Spleen (tissue), 11 donors: ENCODE measurements around the gene MDH1. TPM values are rescaled to one million over a fixed set of nuclear protein-coding genes. Genes with fewer than 3 reads are reported as not detected.

ENCODE experiments used
- DNase-seq: peaks from one replicate; pipeline ENCODE4 v3.0.0-alpha.2; 2020
- H3K27ac ChIP-seq, 8 donors: fragments of 200-600 bp; sonication (generic) in 7 of 8; 1 replicate in 4 of 8; 2 replicates in 4 of 8; pipeline versions ENCODE4 v1.5.0 to v1.8.0; 2016 to 2021; ENCODE audit warnings: inconsistent platforms in 4 of 8, mild to moderate bottlenecking in 4 of 8, moderate library complexity in 1 of 8
- H3K27me3 ChIP-seq, 7 donors: fragments of 200-600 bp; sonication (generic) in 6 of 7; replicated peaks in 1 of 7; 1 replicate in 4 of 7; 2 replicates in 3 of 7; pipeline versions ENCODE4 v1.5.0 to v1.8.0; 2016 to 2021; ENCODE audit warnings: inconsistent platforms in 3 of 7, mild to moderate bottlenecking in 1 of 7
- H3K36me3 ChIP-seq, 6 donors: fragments of 200-600 bp; sonication (generic) in 5 of 6; 1 replicate in 4 of 6; 2 replicates in 2 of 6; pipeline versions ENCODE4 v1.5.0 to v1.8.0; 2016 to 2021; ENCODE audit warnings: inconsistent platforms in 2 of 6
- H3K4me1 ChIP-seq, 6 donors: fragments of 200-600 bp; sonication (generic) in 5 of 6; 1 replicate in 3 of 6; 2 replicates in 3 of 6; pipeline versions ENCODE4 v1.5.0 to v1.8.0; 2016 to 2021; ENCODE audit warnings: inconsistent platforms in 3 of 6
- H3K4me3 ChIP-seq, 8 donors: fragments of 200-600 bp; sonication (generic) in 7 of 8; 1 replicate in 4 of 8; 2 replicates in 4 of 8; pipeline versions ENCODE4 v1.5.0 to v1.8.0; 2016 to 2021; ENCODE audit warnings: inconsistent platforms in 4 of 8, mild to moderate bottlenecking in 4 of 8, moderate library complexity in 2 of 8
- H3K9me3 ChIP-seq, 8 donors: fragments of 200-600 bp; sonication (generic) in 7 of 8; 1 replicate in 4 of 8; 2 replicates in 4 of 8; pipeline versions ENCODE4 v1.5.0 to v1.8.0; 2016 to 2021; ENCODE audit warnings: inconsistent platforms in 4 of 8
- CTCF ChIP-seq, 11 experiments: fragments of 200-600 bp in 7 of 11; fragments of 450-650 bp in 4 of 11; sonication (generic) in 4 of 11; IDR thresholded peaks in 8 of 11; conservative IDR thresholded peaks in 3 of 11; 1 replicate in 7 of 11; 2 replicates in 4 of 11; pipeline versions ENCODE4 v1.4.0 to v1.8.0; 2016 to 2021; ENCODE audit warnings: antibody characterized with exemption in 11 of 11, inconsistent platforms in 4 of 11, mild to moderate bottlenecking in 1 of 11
- POLR2A ChIP-seq, 3 donors: fragments of 450-650 bp; IDR thresholded peaks; one replicate each; pipeline ENCODE4 v1.5.1; 2017; ENCODE audit warnings: antibody characterized with exemption in 3 of 3, mild to moderate bottlenecking in 1 of 3
- POLR2AphosphoS5 ChIP-seq, 3 donors: sonication (generic); formaldehyde crosslinking; IDR thresholded peaks; one replicate each; pipeline ENCODE4 v1.5.1; 2017; ENCODE audit warnings: antibody characterized with exemption in 3 of 3
- WGBS, 5 donors: extraction: QIAGEN DNeasy Blood & Tissue Kit in 3 of 5; methylation state at CpG; one replicate each; pipeline versions ENCODE4 v1.1.5 to v1.1.7; 2013 to 2018; 5-methylcytosine and 5-hydroxymethylcytosine counted together
- intact Hi-C: fragments of 100-400 bp; cut with DNase I; formaldehyde crosslinking; loops from one replicate; pipeline ENCODE4 v1.15.0; 2023; ENCODE audit warnings: low total_unique reads
- polyA plus RNA-seq, 3 donors: library from polyadenylated mRNA; stranded (reverse); fragments of 200-250 nt; gene quantifications; one replicate each; pipeline ENCODE4 v1.2.1, GENCODE V29; 2013
- total RNA-seq, 7 donors: library from RNA; depleted of rRNA in 3 of 7; stranded (reverse); fragments of >200 nt in 3 of 7; fragmentation: NEBNext Ultra II Directional in 4 of 7; extraction: Animal tissue kit (Norgen Biotek cat#: 25700) in 4 of 7; gene quantifications; one replicate each; pipeline versions ENCODE4 v1.1.0 to v1.2.1, GENCODE V29; 2016 to 2021
- donor health status: healthy with polysubstance abuse.
- donor health status: DM: no; HTN: no; CAD: no; lungs with moderate emphysema.
- donor health status: DM: no; HTN: no; CAD: no.
- donor health status: Bipolar disorder and iron deficiency.
- donor health status: healthy.
- donor health status: DM: no; HTN: no; CAD: no.
- donor health status: DM: yes; HTN: yes; CAD: no.

Gene MDH1
- total and polyA plus RNA-seq, 10 donors, result 90.3 to 196 (median 98.1) TPM

- Histone ChIP-seq H3K4me1 (peaks cover 0 to 4% (median 0%) of the 10 kb centered on the region in 6 donors), H3K27me3 (no peaks in the 10 kb centered on the region), H3K9me3 (no peaks in the 10 kb centered on the region), H3K27ac (no peak overlapping the region), H3K4me3 (no peak overlapping the region), H3K36me3 (no peaks in the 10 kb centered on the region)
- DNase-seq, result no peak
- 54 to 88% (median 81%) methylated on average over 1 of the region's 1 CpG for WGBS, 5 donors
- intact Hi-C loops, result no loop called here
- TF ChIP-seq POLR2AphosphoS5 (IDR thresholded peaks at IDR 0.05) (no peak), CTCF (IDR thresholded peaks at IDR 0.05 in 8 of 11, conservative IDR thresholded peaks at IDR 0.05 in 3 of 11) (no peak), POLR2A (IDR thresholded peaks at IDR 0.05) (no peak)
Observed at GRCh38 chr2:63654959-63655358, 66.2 kb downstream of the MDH1 start.

Other genes with a start within 250 kb of the MDH1 start
- 10 to 100 TPM in 6 of 7 donors, 1 to 10 TPM in 1; 8.5 to 20.0 (median 15.6) TPM for gene WDPCP, start 486 bp upstream of the MDH1 start, total RNA-seq
- 1 to 10 TPM; 2.1 to 2.2 (median 2.1) TPM for gene WDPCP, start 486 bp upstream of the MDH1 start, polyA plus RNA-seq